Activated naive CD4-positive, alpha-beta T cell treated with anti-CD3 and anti-CD28 coated beads, Interleukin-2, amount 10 ng/mL, durations not matched to agents 7 days and 5 days (primary cell): ENCODE data around the gene BCLAF1.
A peak's percentile ranks its signal among the peaks of the same experiment; 100 is the strongest.

Experiments
- CTCF ChIA-PET: fragments of 350-600 bp; sonication (Branson Sonifier 250); formaldehyde crosslinking; loops from one replicate; lab custom pipeline; 2021; ENCODE audit warnings: antibody characterized with exemption; lab: Charles Lee
- DNase-seq: peaks from one replicate; pipeline ENCODE4 v3.0.0-alpha.2; 2020
- H3K27ac Mint-ChIP-seq: one replicate; pipeline ENCODE4 v1.8.0; 2021; ENCODE audit warnings: mild to moderate bottlenecking, moderate library complexity, mixed read lengths
- H3K27me3 Mint-ChIP-seq: one replicate; pipeline ENCODE4 v1.8.0; 2021; ENCODE audit warnings: mild to moderate bottlenecking, mixed read lengths
- H3K36me3 Mint-ChIP-seq: one replicate; pipeline ENCODE4 v1.8.0; 2021; ENCODE audit warnings: mixed read lengths
- H3K4me1 Mint-ChIP-seq: one replicate; pipeline ENCODE4 v1.8.0; 2021; ENCODE audit warnings: mixed read lengths
- H3K4me3 Mint-ChIP-seq: one replicate; pipeline ENCODE4 v1.8.0; 2021; ENCODE audit warnings: mild to moderate bottlenecking, moderate library complexity, mixed read lengths
- H3K9me3 Mint-ChIP-seq: one replicate; pipeline ENCODE4 v1.8.0; 2021; ENCODE audit warnings: mixed read lengths

The BCLAF1 gene

GRCh38 chr6:136294621-136295020 is 5.0 kb upstream of the BCLAF1 start:
- Mint-ChIP-seq H3K4me3 (no peak overlapping the region), H3K4me1 (peaks cover 22% of the 10 kb centered on the region), H3K9me3 (no peaks in the 10 kb centered on the region), H3K27me3 (no peaks in the 10 kb centered on the region), H3K36me3 (no peaks in the 10 kb centered on the region), H3K27ac (no peak overlapping the region)
- CTCF ChIA-PET = no interaction called here
- no peak for DNase-seq

DNA sequence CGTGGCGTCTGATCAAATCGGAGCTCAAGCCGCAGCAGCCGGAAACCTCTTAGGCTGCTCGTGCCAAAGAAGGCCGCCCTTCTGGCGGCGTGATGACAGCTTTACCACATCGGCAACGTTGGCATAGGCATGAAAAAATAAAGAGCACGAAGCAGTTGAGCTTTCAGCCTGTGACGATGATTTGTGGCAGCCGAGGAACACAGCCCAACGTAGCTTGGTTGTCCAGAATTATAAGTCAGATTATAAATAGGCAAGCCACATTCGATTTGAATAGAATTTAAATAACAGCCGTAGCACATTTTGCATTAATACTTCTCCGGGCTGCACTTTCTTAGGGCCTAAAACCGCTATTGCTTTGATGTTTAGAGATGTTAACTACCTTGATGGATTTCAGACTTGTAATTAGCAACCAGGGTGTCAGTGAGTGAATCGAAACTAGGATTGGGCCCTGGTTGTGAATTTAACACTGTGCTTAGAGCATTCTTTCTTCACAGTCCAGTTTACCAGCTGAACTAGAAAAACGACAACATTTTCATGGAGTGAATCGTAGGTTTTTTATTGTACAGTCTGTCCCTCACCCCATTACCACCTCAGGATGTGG is 864 bp upstream of the BCLAF1 start:
- peak overlapping the region; percentile 95 for H3K4me3 Mint-ChIP-seq
- DNase-seq = peak; percentile 89
- H3K27me3 Mint-ChIP-seq = no peaks in the 10 kb centered on the region
- H3K36me3 Mint-ChIP-seq = peaks cover 24% of the 10 kb centered on the region
- peaks cover 49% of the 10 kb centered on the region for H3K4me1 Mint-ChIP-seq
- CTCF ChIA-PET = interaction anchor here (0.7 to 1.6 kb wide), 3 partner anchors 8 to 27 kb away, joined by 3 to 5 read pairs (median 4); no protein-coding TSS in a partner anchor
- no peaks in the 10 kb centered on the region for H3K9me3 Mint-ChIP-seq
- peak overlapping the region; percentile 100 for H3K27ac Mint-ChIP-seq

GRCh38 chr6:136289327-136289578 is 393 bp downstream of the BCLAF1 start:
- peak; percentile 94 for DNase-seq
- Mint-ChIP-seq H3K27ac (peak overlapping the region; percentile 100), H3K27me3 (no peaks in the 10 kb centered on the region), H3K9me3 (no peaks in the 10 kb centered on the region), H3K4me3 (peak overlapping the region; percentile 95), H3K36me3 (peaks cover 34% of the 10 kb centered on the region), H3K4me1 (peaks cover 62% of the 10 kb centered on the region)
- CTCF ChIA-PET = interaction anchor here (1.1 to 1.4 kb wide), 3 partner anchors 28 to 703 kb away, joined by 4 read pairs; partner anchors contain the start of gene MTFR2

- no peaks in the 10 kb centered on the region for H3K27me3 Mint-ChIP-seq
- H3K4me3 Mint-ChIP-seq = peak overlapping the region; percentile 95
- H3K4me1 Mint-ChIP-seq = peaks cover 66% of the 10 kb centered on the region
- H3K27ac Mint-ChIP-seq = peak overlapping the region; percentile 100
- CTCF ChIA-PET = interaction anchor here (0.9 to 2.1 kb wide), 5 partner anchors 11 to 702 kb away, joined by 3 to 7 read pairs (median 4); partner anchors contain the start of gene MTFR2
- H3K9me3 Mint-ChIP-seq = no peaks in the 10 kb centered on the region
- DNase-seq = peak; percentile 93
- peaks cover 34% of the 10 kb centered on the region for H3K36me3 Mint-ChIP-seq
Measured at GRCh38 chr6:136288566-136289326, 900 bp downstream of the BCLAF1 start.

DNA sequence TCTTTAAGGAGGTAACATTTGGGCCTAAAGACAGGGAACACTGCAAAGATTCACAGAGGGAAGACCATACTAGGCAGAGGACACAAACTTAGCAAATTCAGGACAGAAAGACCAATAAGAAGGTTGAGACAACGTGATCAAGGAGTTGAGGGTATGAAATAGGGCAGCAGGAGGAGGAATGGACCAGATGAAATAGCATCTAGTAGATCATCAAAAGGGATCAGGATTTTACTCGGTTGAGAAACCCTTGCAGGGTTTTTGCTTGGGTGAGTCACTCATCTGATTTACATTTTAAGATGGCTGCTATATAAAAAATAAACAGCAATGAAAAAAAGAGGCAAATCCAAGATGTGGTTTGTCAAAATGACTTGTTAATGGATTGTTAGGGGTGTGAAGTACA is 4.7 kb downstream of the BCLAF1 start:
- H3K4me1 Mint-ChIP-seq = peaks cover 72% of the 10 kb centered on the region
- CTCF ChIA-PET = no interaction called here
- H3K27ac Mint-ChIP-seq = no peak overlapping the region
- H3K27me3 Mint-ChIP-seq = no peaks in the 10 kb centered on the region
- H3K4me3 Mint-ChIP-seq = peak overlapping the region; percentile 3
- DNase-seq = no peak
- peaks cover 58% of the 10 kb centered on the region for H3K36me3 Mint-ChIP-seq
- no peaks in the 10 kb centered on the region for H3K9me3 Mint-ChIP-seq

DNA sequence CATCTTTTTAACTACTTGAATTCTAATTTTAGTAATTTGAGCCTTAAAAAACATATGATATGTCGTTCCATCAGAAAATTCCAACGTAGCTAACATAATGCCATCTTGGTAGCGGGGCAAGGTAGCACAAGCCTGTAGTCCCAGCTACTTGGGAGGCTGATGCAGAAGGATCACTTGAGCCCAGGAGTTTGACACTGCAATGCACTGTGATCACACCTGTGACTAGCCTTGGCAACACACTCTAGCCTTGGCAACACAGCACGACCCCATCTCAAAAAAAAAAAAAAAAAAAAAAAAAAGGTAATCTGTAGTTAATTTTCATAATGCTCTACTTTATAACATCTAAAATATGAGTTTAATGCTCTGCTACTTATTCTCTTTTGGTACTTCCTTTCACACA is 6.7 kb downstream of the BCLAF1 start:
- CTCF ChIA-PET = interaction anchor here (1.1 kb wide), 1 partner anchor 373 kb away, joined by 4 read pairs; no protein-coding TSS in a partner anchor
- no peaks in the 10 kb centered on the region for H3K27me3 Mint-ChIP-seq
- H3K4me3 Mint-ChIP-seq = peak overlapping the region; percentile 26
- H3K36me3 Mint-ChIP-seq = peaks cover 54% of the 10 kb centered on the region
- peaks cover 71% of the 10 kb centered on the region for H3K4me1 Mint-ChIP-seq
- H3K9me3 Mint-ChIP-seq = no peaks in the 10 kb centered on the region
- H3K27ac Mint-ChIP-seq = no peak overlapping the region
- no peak for DNase-seq

- peaks cover 51% of the 10 kb centered on the region for H3K36me3 Mint-ChIP-seq
Measured at GRCh38 chr6:136280032-136280609, 9.5 kb downstream of the BCLAF1 start.

DNA sequence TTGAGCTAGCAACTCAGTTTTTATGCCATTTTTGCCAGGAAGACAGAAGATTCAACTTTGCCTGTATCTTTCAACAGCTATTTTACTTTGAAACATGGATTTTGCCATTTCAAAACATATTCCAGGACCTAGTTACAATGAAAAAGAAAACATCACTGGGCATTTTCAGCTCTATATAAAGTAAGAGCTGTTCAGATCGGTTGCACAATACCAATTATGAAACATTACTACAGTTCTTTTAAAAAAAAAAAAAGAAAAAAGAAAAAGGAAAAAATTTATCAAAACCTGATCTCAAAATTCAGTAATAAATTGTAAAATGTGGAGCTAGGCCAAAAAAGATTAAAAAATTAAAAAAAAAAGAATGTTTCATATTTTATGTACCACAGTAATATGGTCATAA is 15.6 kb downstream of the BCLAF1 start:
- DNase-seq = no peak
- Mint-ChIP-seq H3K27me3 (no peaks in the 10 kb centered on the region), H3K36me3 (peaks cover 64% of the 10 kb centered on the region), H3K4me3 (no peak overlapping the region), H3K27ac (no peak overlapping the region), H3K4me1 (peaks cover 4% of the 10 kb centered on the region), H3K9me3 (no peaks in the 10 kb centered on the region)
- CTCF ChIA-PET = interaction anchor here (0.8 to 1.5 kb wide), 4 partner anchors 9 to 44 kb away, joined by 3 to 5 read pairs (median 3); no protein-coding TSS in a partner anchor

More at GRCh38 chr6:136280032-136280609, 9.5 kb downstream of the BCLAF1 start:
- no peak overlapping the region for H3K4me3 Mint-ChIP-seq
- no peak overlapping the region for H3K27ac Mint-ChIP-seq
- DNase-seq = no peak
- no peaks in the 10 kb centered on the region for H3K9me3 Mint-ChIP-seq
- CTCF ChIA-PET = no interaction called here
- H3K27me3 Mint-ChIP-seq = no peaks in the 10 kb centered on the region
- H3K4me1 Mint-ChIP-seq = peaks cover 44% of the 10 kb centered on the region

DNA sequence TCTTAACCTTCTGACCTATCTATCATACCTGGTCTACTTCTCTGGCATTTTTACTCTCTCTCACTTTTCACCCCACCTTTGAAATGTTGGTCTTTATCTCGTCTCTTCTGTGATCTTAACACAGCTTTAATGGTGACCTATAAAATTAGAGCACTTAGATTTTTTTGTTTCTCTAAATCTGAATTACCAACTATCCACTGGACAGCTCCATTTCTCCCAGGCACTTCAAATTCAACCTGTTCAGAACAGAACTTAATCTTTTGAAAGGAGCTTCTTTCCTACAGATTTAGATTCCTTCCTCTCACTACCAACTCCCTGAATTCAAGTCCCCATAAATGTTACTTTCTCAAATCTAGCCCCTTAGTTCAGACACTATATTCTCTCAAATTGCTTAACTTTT is 24.5 kb downstream of the BCLAF1 start:
- H3K36me3 Mint-ChIP-seq = peaks cover 61% of the 10 kb centered on the region

DNA sequence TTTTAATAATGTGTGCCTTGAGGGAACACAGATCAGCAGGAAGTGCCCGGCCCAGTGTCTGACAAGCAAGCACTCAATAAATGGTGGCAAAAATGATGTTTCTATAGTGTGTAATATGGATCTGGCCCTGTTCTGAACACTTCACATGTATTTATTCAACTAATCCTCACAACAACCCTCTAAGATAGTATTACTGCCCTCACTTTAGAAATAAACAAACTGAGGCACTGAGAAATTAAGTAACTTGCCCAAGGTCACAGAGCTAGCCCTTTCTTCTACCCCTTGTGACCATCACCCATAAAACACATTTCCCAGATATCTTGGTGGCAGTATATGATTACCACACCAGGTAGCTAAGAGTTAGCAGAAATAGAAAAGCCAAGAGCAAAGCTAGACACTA is 26.7 kb downstream of the BCLAF1 start:
- CTCF ChIA-PET = no interaction called here
- H3K4me3 Mint-ChIP-seq = no peak overlapping the region

More for the DNA sequence above, 24.5 kb downstream of the BCLAF1 start:
- CTCF ChIA-PET = interaction anchor here (0.7 kb wide), 1 partner anchor 8 kb away, joined by 3 read pairs; no protein-coding TSS in a partner anchor
- Mint-ChIP-seq H3K4me1 (peaks cover 3% of the 10 kb centered on the region), H3K4me3 (no peak overlapping the region), H3K9me3 (no peaks in the 10 kb centered on the region), H3K27me3 (no peaks in the 10 kb centered on the region), H3K27ac (no peak overlapping the region)
- DNase-seq = no peak

GRCh38 chr6:136254851-136255466 is 34.7 kb downstream of the BCLAF1 start:
- Mint-ChIP-seq H3K27ac (no peak overlapping the region), H3K9me3 (no peaks in the 10 kb centered on the region), H3K36me3 (peaks cover 29% of the 10 kb centered on the region), H3K4me3 (no peak overlapping the region), H3K4me1 (peaks cover 28% of the 10 kb centered on the region), H3K27me3 (peaks cover 4% of the 10 kb centered on the region)
- no peak for DNase-seq
- CTCF ChIA-PET = interaction anchor here (0.8 to 1.1 kb wide), 3 partner anchors 29 to 578 kb away, joined by 3 read pairs; no protein-coding TSS in a partner anchor

More for the DNA sequence above, 26.7 kb downstream of the BCLAF1 start:
- peaks cover 67% of the 10 kb centered on the region for H3K36me3 Mint-ChIP-seq
- no peak overlapping the region for H3K27ac Mint-ChIP-seq
- H3K27me3 Mint-ChIP-seq = no peaks in the 10 kb centered on the region
- no peak for DNase-seq
- H3K4me1 Mint-ChIP-seq = peaks cover 3% of the 10 kb centered on the region
- H3K9me3 Mint-ChIP-seq = no peaks in the 10 kb centered on the region

- DNase-seq = no peak
- no peaks in the 10 kb centered on the region for H3K9me3 Mint-ChIP-seq
- H3K4me3 Mint-ChIP-seq = no peak overlapping the region
- CTCF ChIA-PET = no interaction called here
- H3K27me3 Mint-ChIP-seq = peaks cover 5% of the 10 kb centered on the region
- peaks cover 30% of the 10 kb centered on the region for H3K36me3 Mint-ChIP-seq
- H3K27ac Mint-ChIP-seq = no peak overlapping the region
- H3K4me1 Mint-ChIP-seq = peaks cover 39% of the 10 kb centered on the region
Measured at GRCh38 chr6:136253734-136254133, 35.9 kb downstream of the BCLAF1 start.

DNA sequence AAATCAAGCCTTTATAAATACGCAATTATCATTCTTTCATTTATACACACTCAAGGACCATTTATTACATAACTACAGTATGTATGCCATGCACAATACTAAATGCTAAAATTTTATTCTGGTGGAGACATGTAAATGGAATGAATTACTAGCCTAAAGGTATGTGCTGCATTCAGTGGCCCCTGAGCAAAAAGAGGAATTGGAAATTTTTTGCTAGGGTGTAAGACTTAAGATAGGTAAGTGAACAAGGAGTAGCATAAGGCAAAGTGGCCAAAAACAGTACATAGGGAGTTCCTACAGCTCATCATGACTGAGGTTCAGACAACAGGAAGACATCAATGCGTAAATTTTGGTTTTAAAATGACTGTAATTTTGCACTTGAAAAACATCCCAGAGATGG is 37.2 kb downstream of the BCLAF1 start:
- Mint-ChIP-seq H3K4me3 (no peak overlapping the region), H3K36me3 (peaks cover 33% of the 10 kb centered on the region), H3K4me1 (peaks cover 52% of the 10 kb centered on the region), H3K27me3 (peaks cover 5% of the 10 kb centered on the region), H3K9me3 (no peaks in the 10 kb centered on the region), H3K27ac (no peak overlapping the region)
- CTCF ChIA-PET = no interaction called here
- no peak for DNase-seq

DNA sequence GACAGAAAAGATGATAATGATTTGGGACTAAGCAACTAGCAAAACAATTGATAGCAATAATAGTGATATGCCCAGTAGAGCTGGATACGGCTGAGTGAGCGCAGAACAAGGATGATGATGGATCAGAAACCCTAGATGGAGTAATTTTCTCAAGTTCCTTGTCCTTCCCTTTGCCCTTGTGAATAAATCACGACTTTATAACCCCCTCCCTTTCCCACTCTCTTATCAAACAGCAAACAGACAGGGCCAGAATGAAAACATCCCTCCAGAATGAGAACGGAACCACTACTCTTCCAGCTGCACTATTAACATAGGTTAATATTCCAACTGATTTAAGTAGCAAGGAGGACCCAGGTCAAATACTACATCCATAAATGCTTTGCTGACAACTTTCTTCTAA is 38.3 kb downstream of the BCLAF1 start:
- Mint-ChIP-seq H3K27ac (no peak overlapping the region), H3K36me3 (peaks cover 38% of the 10 kb centered on the region), H3K4me1 (peaks cover 57% of the 10 kb centered on the region), H3K4me3 (peak overlapping the region; percentile 91), H3K27me3 (peaks cover 5% of the 10 kb centered on the region), H3K9me3 (no peaks in the 10 kb centered on the region)
- DNase-seq = no peak
- CTCF ChIA-PET = interaction anchor here (1.2 to 1.8 kb wide), 2 partner anchors 41 to 66 kb away, joined by 3 to 10 read pairs; no protein-coding TSS in a partner anchor
